Endothelial cell of umbilical vein (primary cell): Measurements from ENCODE around the gene LRP1. TPM values are rescaled to one million over a fixed set of nuclear protein-coding genes. Genes with fewer than 3 reads are reported as not detected.

Experiments
- BruUV-seq: library from RNA; stranded (reverse); fragments of 400-500 nt; replicated peaks from 2 replicates; lab custom pipeline; 2021; lab: Mats Ljungman, UMichigan
- CTCF ChIA-PET: fragments of 300-600, 350-600 bp; sonication (Branson Sonifier 250); formaldehyde crosslinking; loops from one replicate; lab custom pipeline; 2021; ENCODE audit warnings: antibody characterized with exemption, inconsistent platforms; lab: Charles Lee
- POLR2A ChIA-PET: fragments of 300-600, 350-600 bp; sonication (Branson Sonifier 250); formaldehyde crosslinking; loops from one replicate; lab custom pipeline; 2021; ENCODE audit warnings: antibody characterized with exemption, inconsistent platforms; lab: Charles Lee
- DNase-seq: peaks from one replicate; pipeline ENCODE4 v3.0.0-alpha.2; 2011; ENCODE audit warnings: low read depth, low spot score
- FAIRE-seq: peaks from 2 replicates; lab custom pipeline; 2011; peaks lifted over from hg19 to GRCh38; lab: Jason Lieb, UNC
- H2AFZ ChIP-seq: 2 replicates; pipeline ENCODE4 v1.6.0; 2012; ENCODE audit warnings: low read depth, low read length, control low read depth, inconsistent platforms
- H3K27ac ChIP-seq: 2 replicates; pipeline ENCODE4 v1.5.1; 2011; ENCODE audit warnings: low read depth, mild to moderate bottlenecking, control low read depth, low read length, moderate library complexity; ENCODE audit not compliant: insufficient read depth
- H3K27me3 ChIP-seq, 2 experiments: 2 replicates each; pipeline versions ENCODE4 v1.6.0 to v1.6.1; 2011; ENCODE audit warnings: low read length in 2 of 2, mixed read lengths in 1 of 2; ENCODE audit not compliant: control insufficient read depth in 2 of 2, insufficient read depth in 2 of 2
- H3K36me3 ChIP-seq, 2 experiments: 2 replicates in 1 of 2; 3 replicates in 1 of 2; pipeline ENCODE4 v1.5.1; 2011; ENCODE audit warnings: low read length in 2 of 2, mild to moderate bottlenecking in 1 of 2, moderate library complexity in 1 of 2; ENCODE audit not compliant: control insufficient read depth in 2 of 2, insufficient read depth in 2 of 2; ENCODE audit errors: extremely low read depth in 1 of 2
- H3K4me1 ChIP-seq: 3 replicates; pipeline ENCODE4 v1.5.1; 2011; ENCODE audit warnings: mild to moderate bottlenecking, low read length; ENCODE audit not compliant: control insufficient read depth, insufficient read depth; ENCODE audit errors: extremely low read depth
- H3K4me2 ChIP-seq: 2 replicates; pipeline ENCODE4 v1.6.1; 2011; ENCODE audit warnings: low read length, control low read depth, mixed read lengths; ENCODE audit not compliant: insufficient read depth
- H3K4me3 ChIP-seq, 3 experiments: fragments of 200-600 bp in 1 of 3; sonication (generic), shearing (Covaris generic) in 1 of 3; replicated peaks in 1 of 3; 2 replicates each; pipeline ENCODE4 v1.5.1; 2011 to 2016; ENCODE audit warnings: control low read depth in 3 of 3, low read length in 3 of 3, mild to moderate bottlenecking in 2 of 3, inconsistent platforms in 1 of 3, low read depth in 1 of 3, moderate library complexity in 1 of 3; ENCODE audit not compliant: insufficient read depth in 1 of 3
- H3K79me2 ChIP-seq: 2 replicates; pipeline ENCODE4 v1.6.0; 2012; ENCODE audit warnings: low read length, inconsistent platforms; ENCODE audit not compliant: control insufficient read depth, insufficient read depth
- H3K9ac ChIP-seq: replicated peaks from 2 replicates; pipeline ENCODE3; 2011; ENCODE audit warnings: low read length, control low read depth; ENCODE audit not compliant: insufficient read depth; ENCODE audit errors: extremely low read depth
- H3K9me1 ChIP-seq: replicated peaks from 3 replicates; pipeline ENCODE4 v1.6.0; 2011; ENCODE audit warnings: mild to moderate bottlenecking, low read length; ENCODE audit not compliant: control insufficient read depth, insufficient read depth; ENCODE audit errors: extremely low read depth
- H3K9me3 ChIP-seq: replicated peaks from 2 replicates; pipeline ENCODE4 v1.5.1; 2012; ENCODE audit warnings: low read length, inconsistent platforms; ENCODE audit not compliant: control insufficient read depth, insufficient read depth
- H4K20me1 ChIP-seq: replicated peaks from 2 replicates; pipeline ENCODE3; 2011; ENCODE audit warnings: mild to moderate bottlenecking, low read length; ENCODE audit not compliant: control insufficient read depth, insufficient read depth; ENCODE audit errors: extremely low read depth
- CTCF ChIP-seq, 2 donors: IDR thresholded peaks; 1 replicate in 1 of 2; 2 replicates in 1 of 2; pipeline ENCODE4 v1.5.1; 2011; ENCODE audit warnings: low read length in 2 of 2, mild to moderate bottlenecking in 2 of 2, moderate library complexity in 2 of 2, control low read depth in 1 of 2, inconsistent platforms in 1 of 2, low read depth in 1 of 2; ENCODE audit not compliant: insufficient read depth in 1 of 2; ENCODE audit errors: extremely low read depth in 1 of 2
- EZH2 ChIP-seq: IDR thresholded peaks from 2 replicates; pipeline ENCODE4 v1.6.1; 2012; ENCODE audit warnings: borderline replicate concordance, low read depth, mild to moderate bottlenecking, moderate library complexity, low read length, inconsistent platforms; ENCODE audit not compliant: severe bottlenecking
- FOS ChIP-seq: IDR thresholded peaks from 2 replicates; pipeline ENCODE4 v1.6.1; 2011; ENCODE audit warnings: mild to moderate bottlenecking, low read length, moderate library complexity, borderline replicate concordance; ENCODE audit not compliant: insufficient read depth
- GATA2 ChIP-seq: IDR thresholded peaks from 2 replicates; pipeline ENCODE4 v1.7.0; 2011; ENCODE audit warnings: low read depth, mild to moderate bottlenecking, moderate library complexity, mixed read lengths, low read length; ENCODE audit not compliant: insufficient read length, insufficient read depth
- JUN ChIP-seq: IDR thresholded peaks from 2 replicates; pipeline ENCODE4 v1.6.1; 2011; ENCODE audit warnings: borderline replicate concordance, low read depth; ENCODE audit not compliant: insufficient read length, insufficient read depth
- MAX ChIP-seq: IDR thresholded peaks from 2 replicates; pipeline ENCODE4 v1.6.1; 2011; ENCODE audit not compliant: insufficient read depth, insufficient read length
- MYC ChIP-seq: IDR thresholded peaks from one replicate; pipeline ENCODE4 v1.6.1; 2011; ENCODE audit warnings: mild to moderate bottlenecking, low read depth, low read length
- POLR2A ChIP-seq: IDR thresholded peaks from 2 replicates; pipeline ENCODE4 v1.6.1; 2012; ENCODE audit warnings: low read depth, mild to moderate bottlenecking, control low read depth, low read length
- POLR2AphosphoS5 ChIP-seq: IDR thresholded peaks from 2 replicates; pipeline ENCODE4 v1.6.1; 2012; ENCODE audit warnings: low read depth, mild to moderate bottlenecking, control low read depth, low read length, moderate library complexity; ENCODE audit not compliant: insufficient read depth
- dilution Hi-C: fragments of 300-500 bp; cut with MboI; formaldehyde crosslinking; loops from one replicate; pipeline ENCODE4 v1.15.0; 2019; ENCODE audit warnings: low sequenced_read_pairs; ENCODE audit not compliant: extremely low pct_ligation_motif_present
- intact Hi-C: fragments of 100-400 bp; cut with micrococcal nuclease; formaldehyde crosslinking; loops from one replicate; pipeline ENCODE4 v1.10.0; 2022
- polyA plus RNA-seq, 4 experiments: library from polyadenylated mRNA; depleted of rRNA in 3 of 4; stranded (reverse) in 3 of 4; unstranded in 1 of 4; fragments of >200 nt; gene quantifications; 2 replicates each; pipeline versions ENCODE4 v1.2.1 to v1.2.3, GENCODE V29; 2011 to 2012; ENCODE audit warnings: missing spikeins in 1 of 4
- total RNA-seq: library from RNA; stranded (reverse); gene quantifications from 2 replicates; pipeline ENCODE4 v1.2.3, GENCODE V29; 2021

The LRP1 gene
- total and polyA plus RNA-seq, 2 donors (not counting 3 experiments of a cell fraction or from before 2014, with no cell fraction given) = 1.6 to 4.6 TPM

- Histone ChIP-seq H3K36me3 (no peaks in the 10 kb centered on the region), H2AFZ (no peak overlapping the region), H4K20me1 (no peaks in the 10 kb centered on the region), H3K9me3 (no peaks in the 10 kb centered on the region), H3K4me2 (no peak overlapping the region), H3K9ac (no peak overlapping the region), H3K9me1 (no peaks in the 10 kb centered on the region), H3K27me3 (peaks cover 35% of the 10 kb centered on the region in 2 experiments), H3K4me1 (no peaks in the 10 kb centered on the region), H3K79me2 (no peaks in the 10 kb centered on the region), H3K27ac (no peak overlapping the region), H3K4me3 (no peak overlapping the region)
- CTCF ChIA-PET = interaction anchor here (1.2 kb wide), 1 partner anchor 41 kb away, joined by 3 read pairs; no protein-coding TSS in a partner anchor
- intact Hi-C loops = no loop called here
- POLR2A ChIA-PET = no interaction called here
- DNase-seq (no peak), FAIRE-seq (no peak)
- dilution Hi-C loops = no loop called here
- TF ChIP-seq POLR2A (no peak), GATA2 (no peak), MYC (no peak), EZH2 (no peak), JUN (no peak), CTCF (IDR thresholded peaks at IDR 0.05; ENCODE audit: extremely low read depth in 1 of 2, insufficient read depth in 1 of 2, low read depth in 1 of 2, low read length in 2 of 2) (no peak), FOS (no peak), POLR2AphosphoS5 (no peak), MAX (no peak)
- BruUV-seq = no TSS peak
Observed at GRCh38 chr12:57134949-57135348, 6.7 kb downstream of the LRP1 start.
